Measurements from ENCODE around the gene MUC5AC. TPM values are rescaled to one million over a fixed set of nuclear protein-coding genes. Genes with fewer than 3 reads are reported as not detected.

MUC5AC gene
- total RNA-seq, 2 experiments from 2014 or later: not detected

DNA sequence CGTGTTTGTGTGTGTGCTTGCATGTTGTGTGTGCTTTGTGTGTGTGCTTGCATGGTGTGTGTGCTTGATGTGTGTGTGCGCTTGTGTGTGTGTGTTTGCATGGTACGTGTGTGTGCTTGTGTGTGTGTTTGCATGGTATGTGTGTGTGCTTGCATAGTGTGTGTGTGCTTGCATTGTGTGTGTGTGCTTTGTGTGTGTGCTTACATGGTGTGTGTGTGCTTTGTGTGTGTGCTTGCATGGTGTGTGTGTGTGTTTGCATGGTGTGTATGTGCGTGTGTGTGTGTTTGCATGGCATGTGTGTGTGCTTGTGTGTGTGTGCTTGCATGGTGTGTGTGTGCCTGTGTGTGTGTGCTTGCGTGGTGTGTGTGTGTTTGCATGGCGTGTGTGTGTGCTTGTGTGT is 10.0 kb upstream of the MUC5AC start:
- ChIA-PET CTCF (no interaction called here), POLR2A (no interaction called here)
- TF ChIP-seq CTCF (IDR thresholded peaks at IDR 0.05): no peak
- H3K4me3 Mint-ChIP-seq: no peak overlapping the region
- H3K4me1 Mint-ChIP-seq (ENCODE audit: low read depth): peaks cover 5% of the 10 kb centered on the region
- intact Hi-C loops (cut with micrococcal nuclease): no loop called here
- peaks cover 9% of the 10 kb centered on the region for H3K27me3 Mint-ChIP-seq
- H3K36me3 Mint-ChIP-seq (ENCODE audit: low read depth): no peaks in the 10 kb centered on the region
- peaks cover 18% of the 10 kb centered on the region for H3K9me3 Mint-ChIP-seq
- DNase-seq: no peak
- no peak for ATAC-seq
- H3K27ac Mint-ChIP-seq: no peak overlapping the region

DNA sequence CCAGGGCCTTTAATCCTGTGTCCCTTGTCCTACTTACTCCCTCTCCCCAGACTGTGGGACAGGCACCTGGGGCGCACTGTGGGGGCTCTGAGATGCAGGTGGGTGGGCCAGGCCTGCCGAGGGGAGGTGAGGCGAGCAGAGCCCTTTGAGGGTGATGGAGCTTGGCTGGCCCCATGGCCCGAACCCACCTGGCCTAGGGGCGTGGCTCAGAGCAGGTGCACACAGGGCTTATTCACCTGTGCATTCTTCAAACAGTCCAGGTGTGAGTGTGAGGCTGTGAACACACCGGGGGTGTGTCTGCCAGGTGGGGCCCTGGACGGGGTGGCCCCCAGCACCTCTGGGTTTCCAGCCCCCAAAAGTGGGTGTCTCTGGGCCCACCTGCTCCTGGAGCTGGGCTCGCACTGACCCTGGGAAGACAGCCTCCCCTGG is 9.0 kb upstream of the MUC5AC start:
- peaks cover 9% of the 10 kb centered on the region for H3K27me3 Mint-ChIP-seq
- no peaks in the 10 kb centered on the region for H3K36me3 Mint-ChIP-seq (ENCODE audit: low read depth)
- peaks cover 10% of the 10 kb centered on the region for H3K9me3 Mint-ChIP-seq
- ChIA-PET POLR2A (no interaction called here), CTCF (no interaction called here)
- TF ChIP-seq CTCF (IDR thresholded peaks at IDR 0.05): no peak
- no peak for DNase-seq
- no peak for ATAC-seq
- no peak overlapping the region for H3K27ac Mint-ChIP-seq
- H3K4me1 Mint-ChIP-seq (ENCODE audit: low read depth): peaks cover 5% of the 10 kb centered on the region
- no peak overlapping the region for H3K4me3 Mint-ChIP-seq
- intact Hi-C loops (cut with micrococcal nuclease): no loop called here

- Mint-ChIP-seq H3K27me3 (peaks cover 9% of the 10 kb centered on the region), H3K4me3 (no peak overlapping the region), H3K27ac (no peak overlapping the region), H3K36me3 (ENCODE audit: low read depth) (no peaks in the 10 kb centered on the region), H3K4me1 (ENCODE audit: low read depth) (peaks cover 5% of the 10 kb centered on the region), H3K9me3 (peaks cover 6% of the 10 kb centered on the region)
- no peak for TF ChIP-seq CTCF (IDR thresholded peaks at IDR 0.05)
- intact Hi-C loops (cut with micrococcal nuclease): no loop called here
- no peak for ATAC-seq
- ChIA-PET CTCF (no interaction called here), POLR2A (no interaction called here)
- DNase-seq: no peak
Measured at GRCh38 chr11:1149545-1149944, 8.2 kb upstream of the MUC5AC start.

DNA sequence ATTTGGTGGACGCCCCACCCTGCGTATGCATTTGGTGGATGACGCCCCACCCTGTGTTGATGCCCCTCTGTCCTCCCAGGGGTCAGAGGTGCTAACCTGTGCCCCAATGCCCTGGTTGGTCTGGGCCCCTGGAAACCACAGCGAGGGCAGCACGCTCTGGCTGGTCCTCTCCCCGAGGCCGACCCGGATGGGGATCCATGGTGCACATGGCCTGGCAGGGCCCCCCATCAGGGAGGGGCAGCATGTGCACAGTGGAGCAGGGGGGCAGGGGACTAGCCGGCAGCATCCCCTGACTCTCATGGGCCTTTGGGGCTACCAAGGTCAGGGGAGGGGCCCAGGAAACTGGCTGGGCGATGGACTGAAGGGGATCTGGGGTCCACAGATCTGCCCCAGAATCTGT is 7.6 kb upstream of the MUC5AC start:
- no peaks in the 10 kb centered on the region for H3K36me3 Mint-ChIP-seq (ENCODE audit: low read depth)
- H3K4me3 Mint-ChIP-seq: no peak overlapping the region
- H3K27ac Mint-ChIP-seq: no peak overlapping the region
- TF ChIP-seq CTCF (IDR thresholded peaks at IDR 0.05): no peak
- H3K9me3 Mint-ChIP-seq: peaks cover 3% of the 10 kb centered on the region
- intact Hi-C loops (cut with micrococcal nuclease): no loop called here
- peaks cover 5% of the 10 kb centered on the region for H3K4me1 Mint-ChIP-seq (ENCODE audit: low read depth)
- peaks cover 9% of the 10 kb centered on the region for H3K27me3 Mint-ChIP-seq
- no peak for DNase-seq
- ATAC-seq: no peak
- ChIA-PET CTCF (no interaction called here), POLR2A (no interaction called here)

DNA sequence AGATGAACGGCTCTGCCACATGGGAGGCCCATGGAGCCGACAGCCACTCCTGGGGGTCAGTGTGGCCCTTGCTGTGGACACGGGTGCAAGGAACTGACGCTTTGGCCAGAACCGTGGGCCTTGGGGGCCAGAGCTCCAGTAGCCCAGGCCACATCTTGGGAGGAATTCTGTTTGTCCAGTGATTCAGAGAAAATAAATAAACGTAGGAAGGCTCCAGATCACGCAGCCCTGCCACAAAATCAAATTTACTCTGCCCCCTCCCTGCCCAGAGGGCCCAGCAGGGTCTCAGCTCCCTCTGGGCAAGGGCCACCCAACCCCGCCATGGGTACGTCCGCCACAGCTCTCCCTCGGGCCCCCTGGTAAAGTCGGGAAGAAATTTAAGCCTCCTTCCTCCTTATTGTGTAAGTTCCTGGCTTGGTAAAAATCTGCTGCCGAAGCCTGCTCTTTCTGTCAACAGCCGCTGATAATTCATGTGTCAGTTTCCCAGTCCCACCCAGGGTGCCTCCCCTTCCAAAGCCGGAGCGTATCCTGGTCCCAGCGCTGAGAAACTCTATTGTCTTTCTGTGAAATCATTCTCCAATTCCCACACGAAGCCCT is 6.9 kb upstream of the MUC5AC start:
- H3K4me1 Mint-ChIP-seq (ENCODE audit: low read depth): peaks cover 5% of the 10 kb centered on the region
- ChIA-PET POLR2A (no interaction called here), CTCF (no interaction called here)
- H3K9me3 Mint-ChIP-seq: peaks cover 3% of the 10 kb centered on the region
- intact Hi-C loops (cut with micrococcal nuclease): no loop called here
- DNase-seq (no peak), ATAC-seq (no peak)
- H3K36me3 Mint-ChIP-seq (ENCODE audit: low read depth): no peaks in the 10 kb centered on the region
- H3K4me3 Mint-ChIP-seq: no peak overlapping the region
- no peak for TF ChIP-seq CTCF (IDR thresholded peaks at IDR 0.05)
- no peak overlapping the region for H3K27ac Mint-ChIP-seq
- peaks cover 9% of the 10 kb centered on the region for H3K27me3 Mint-ChIP-seq

Data from activated CD8-positive, alpha-beta T cell treated with anti-CD3 and anti-CD28 coated beads for 36 hours (primary cell).